Adrenal gland (tissue), 5 donors: ENCODE results near the gene PAK5.

ENCODE experiments used
- POLR2A ChIP-seq, 2 donors: fragments of 450-650 bp; IDR thresholded peaks; one replicate each; pipeline ENCODE4 v1.6.1; 2017; ENCODE audit warnings: antibody characterized with exemption in 2 of 2, mild to moderate bottlenecking in 2 of 2, moderate library complexity in 1 of 2
- TF ChIP-seq, protein P1 (sequence below), 6 experiments: fragments of 450-650 bp in 4 of 6; fragments of 200-600 bp in 2 of 6; sonication (generic) in 1 of 6; IDR thresholded peaks; 1 replicate in 5 of 6; 2 replicates in 1 of 6; pipeline versions ENCODE4 v1.5.1 to v1.8.0; 2016 to 2021; ENCODE audit warnings: antibody characterized with exemption in 6 of 6, mild to moderate bottlenecking in 2 of 6, moderate library complexity in 1 of 6
- donor health status: DM: no; HTN: no; CAD: no.

- TF ChIP-seq, protein P1, sequence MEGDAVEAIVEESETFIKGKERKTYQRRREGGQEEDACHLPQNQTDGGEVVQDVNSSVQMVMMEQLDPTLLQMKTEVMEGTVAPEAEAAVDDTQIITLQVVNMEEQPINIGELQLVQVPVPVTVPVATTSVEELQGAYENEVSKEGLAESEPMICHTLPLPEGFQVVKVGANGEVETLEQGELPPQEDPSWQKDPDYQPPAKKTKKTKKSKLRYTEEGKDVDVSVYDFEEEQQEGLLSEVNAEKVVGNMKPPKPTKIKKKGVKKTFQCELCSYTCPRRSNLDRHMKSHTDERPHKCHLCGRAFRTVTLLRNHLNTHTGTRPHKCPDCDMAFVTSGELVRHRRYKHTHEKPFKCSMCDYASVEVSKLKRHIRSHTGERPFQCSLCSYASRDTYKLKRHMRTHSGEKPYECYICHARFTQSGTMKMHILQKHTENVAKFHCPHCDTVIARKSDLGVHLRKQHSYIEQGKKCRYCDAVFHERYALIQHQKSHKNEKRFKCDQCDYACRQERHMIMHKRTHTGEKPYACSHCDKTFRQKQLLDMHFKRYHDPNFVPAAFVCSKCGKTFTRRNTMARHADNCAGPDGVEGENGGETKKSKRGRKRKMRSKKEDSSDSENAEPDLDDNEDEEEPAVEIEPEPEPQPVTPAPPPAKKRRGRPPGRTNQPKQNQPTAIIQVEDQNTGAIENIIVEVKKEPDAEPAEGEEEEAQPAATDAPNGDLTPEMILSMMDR (IDR thresholded peaks at IDR 0.05): no peak
- no peak for TF ChIP-seq POLR2A (IDR thresholded peaks at IDR 0.05)
Observed at GRCh38 chr20:9594284-9594875, 244.5 kb downstream of the PAK5 start.
